ENCODE data around the gene GPR156. TPM values are rescaled to one million over a fixed set of nuclear protein-coding genes. Genes with fewer than 3 reads are reported as not detected.
"Not testable (repeated sequence)": the region's sequence is repeated elsewhere in the genome, so short reads cannot be mapped to it uniquely, and the experiment has no call there.

GPR156 gene
- polyA plus RNA-seq, 2 of the 4 experiments (the other 2 are of a cell fraction) = 0.43 to 0.68 TPM

- ATAC-seq (no peak), FAIRE-seq (no peak), DNase-seq (ENCODE audit: low read depth in 1 of 2, low spot score in 1 of 2) (no peak)
- H3K4me3 ChIP-seq = no peak overlapping the region
- H3K4me2 ChIP-seq = no peak overlapping the region
- ChIA-PET CTCF (interaction anchor here (1.3 to 2.9 kb wide), 4 partner anchors 10 to 333 kb away, joined by 3 to 10 read pairs (median 4); no protein-coding TSS in a partner anchor), POLR2A (no interaction called here)
- no peaks in the 10 kb centered on the region for H3K4me1 ChIP-seq
- TF ChIP-seq NR3C1 (IDR thresholded peaks at IDR 0.05) (no peak), KDM5A (IDR thresholded peaks at IDR 0.05) (no peak), SREBF2 (IDR thresholded peaks at IDR 0.05) (no peak), CEBPB (IDR thresholded peaks at IDR 0.05) (no peak)
- peaks cover 6% of the 10 kb centered on the region; the same call in 1 of the 3 replicates for H3K9me3 ChIP-seq
- H3K27ac ChIP-seq = no peak overlapping the region
- 56% methylated on average over 2 of the region's 2 CpGs for WGBS (ENCODE audit: missing lambda C conversion rate)
Measured at GRCh38 chr3:120227710-120228347, 57.2 kb downstream of the GPR156 start.

DNA sequence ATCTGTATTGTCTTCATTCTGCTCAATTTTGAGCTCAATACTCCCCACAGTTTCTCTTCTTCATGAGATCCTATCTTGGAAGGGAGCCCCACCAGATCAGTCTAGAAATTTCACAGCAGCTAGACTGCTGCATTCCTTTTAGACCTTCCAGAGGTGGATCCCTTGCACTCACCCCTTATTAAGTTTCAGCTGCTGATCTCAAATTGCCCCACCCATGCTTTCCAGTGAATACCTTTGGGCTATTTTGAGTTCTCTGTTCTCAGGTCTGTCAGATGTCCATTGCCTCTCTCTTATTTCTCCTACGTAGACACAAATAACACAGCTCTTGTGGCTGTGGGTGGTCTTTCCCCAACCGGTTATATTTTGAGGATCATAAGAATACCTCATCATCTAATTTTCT lies 60.8 kb downstream of the GPR156 start:
- TF ChIP-seq BHLHE40 (IDR thresholded peaks at IDR 0.05; ENCODE audit: low read depth, low read length) (no peak), TP53 (CRISPR knock-in tag; IDR thresholded peaks at IDR 0.05) (no peak), FOSL2 (IDR thresholded peaks at IDR 0.05) (no peak), FOSL2 (CRISPR knock-in tag; IDR thresholded peaks at IDR 0.05) (no peak), SREBF2 (IDR thresholded peaks at IDR 0.05) (no peak), MAFK (IDR thresholded peaks at IDR 0.05; ENCODE audit: partially characterized antibody) (no peak), HDAC2 (IDR thresholded peaks at IDR 0.05) (no peak), ZFP36 (IDR thresholded peaks at IDR 0.05; ENCODE audit: borderline replicate concordance, partially characterized antibody) (no peak), NPAS2 (CRISPR knock-in tag; IDR thresholded peaks at IDR 0.05; ENCODE audit: borderline replicate concordance) (no peak), CBX8 (IDR thresholded peaks at IDR 0.05) (no peak), NR3C1 (IDR thresholded peaks at IDR 0.05) (no peak), GATA3 (IDR thresholded peaks at IDR 0.05; ENCODE audit: borderline replicate concordance) (no peak), ZC3H11A (IDR thresholded peaks at IDR 0.05) (no peak), JUNB (IDR thresholded peaks at IDR 0.05) (no peak), KDM1A (IDR thresholded peaks at IDR 0.05; ENCODE audit: low read depth) (no peak)
- TF ChIP-seq, protein P1, sequence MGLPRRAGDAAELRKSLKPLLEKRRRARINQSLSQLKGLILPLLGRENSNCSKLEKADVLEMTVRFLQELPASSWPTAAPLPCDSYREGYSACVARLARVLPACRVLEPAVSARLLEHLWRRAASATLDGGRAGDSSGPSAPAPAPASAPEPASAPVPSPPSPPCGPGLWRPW (IDR thresholded peaks at IDR 0.05) = no peak
- Histone ChIP-seq H3K4me2 (no peak overlapping the region), H3K9me3 (no peaks in the 10 kb centered on the region), H3K27ac (no peak overlapping the region), H3K4me3 (no peak overlapping the region), H3K4me1 (no peaks in the 10 kb centered on the region)
- FAIRE-seq = no peak
- no peak for ATAC-seq
- WGBS (ENCODE audit: missing lambda C conversion rate) = 93% methylated on average over 2 of the region's 2 CpGs
- ChIA-PET POLR2A (no interaction called here), CTCF (no interaction called here)
- no peak for DNase-seq (ENCODE audit: low read depth in 1 of 2, low spot score in 1 of 2)

- ChIA-PET POLR2A (no interaction called here), CTCF (no interaction called here)
- Histone ChIP-seq H3K4me2 (no peak overlapping the region), H3K4me1 (peaks cover 11% of the 10 kb centered on the region; the same call in 1 of the 3 replicates), H3K9me3 (no peaks in the 10 kb centered on the region), H3K27ac (no peak overlapping the region), H3K4me3 (no peak overlapping the region)
- FAIRE-seq (no peak), ATAC-seq (no peak), DNase-seq (ENCODE audit: low read depth in 1 of 2, low spot score in 1 of 2) (no peak)
- TF ChIP-seq HDAC2 (IDR thresholded peaks at IDR 0.05) (no peak), RARB (CRISPR knock-in tag; IDR thresholded peaks at IDR 0.05) (no peak), EHMT2 (IDR thresholded peaks at IDR 0.05; ENCODE audit: low read depth) (no peak), EHF (CRISPR knock-in tag; IDR thresholded peaks at IDR 0.05) (no peak), ZFP36 (IDR thresholded peaks at IDR 0.05; ENCODE audit: borderline replicate concordance, partially characterized antibody) (no peak), FOSL2 (IDR thresholded peaks at IDR 0.05) (no peak), FOSL2 (CRISPR knock-in tag; IDR thresholded peaks at IDR 0.05) (no peak), FOXS1 (CRISPR knock-in tag; IDR thresholded peaks at IDR 0.05) (no peak), USF2 (IDR thresholded peaks at IDR 0.05) (no peak), FOSB (CRISPR knock-in tag; IDR thresholded peaks at IDR 0.05) (no peak), JUN (IDR thresholded peaks at IDR 0.05) (no peak), NR3C1 (IDR thresholded peaks at IDR 0.05) (no peak), POLR2AphosphoS2 (conservative IDR thresholded peaks at IDR 0.05; ENCODE audit: low read length) (no peak), TFCP2L1 (CRISPR knock-in tag; IDR thresholded peaks at IDR 0.05) (no peak), CHD4 (IDR thresholded peaks at IDR 0.05; ENCODE audit: borderline replicate concordance) (no peak), ZNF302 (CRISPR knock-in tag; IDR thresholded peaks at IDR 0.05) (no peak)
- TF ChIP-seq, protein P2, sequence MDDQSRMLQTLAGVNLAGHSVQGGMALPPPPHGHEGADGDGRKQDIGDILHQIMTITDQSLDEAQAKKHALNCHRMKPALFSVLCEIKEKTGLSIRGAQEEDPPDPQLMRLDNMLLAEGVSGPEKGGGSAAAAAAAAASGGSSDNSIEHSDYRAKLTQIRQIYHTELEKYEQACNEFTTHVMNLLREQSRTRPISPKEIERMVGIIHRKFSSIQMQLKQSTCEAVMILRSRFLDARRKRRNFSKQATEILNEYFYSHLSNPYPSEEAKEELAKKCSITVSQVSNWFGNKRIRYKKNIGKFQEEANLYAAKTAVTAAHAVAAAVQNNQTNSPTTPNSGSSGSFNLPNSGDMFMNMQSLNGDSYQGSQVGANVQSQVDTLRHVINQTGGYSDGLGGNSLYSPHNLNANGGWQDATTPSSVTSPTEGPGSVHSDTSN (IDR thresholded peaks at IDR 0.05) = no peak
- TF ChIP-seq, protein P1 (IDR thresholded peaks at IDR 0.05) = no peak
Measured at GRCh38 chr3:120218981-120219380, 66.0 kb downstream of the GPR156 start.

GRCh38 chr3:120216633-120217032 lies 68.4 kb downstream of the GPR156 start:
- WGBS (ENCODE audit: missing lambda C conversion rate) = 91% methylated on average over 1 of the region's 1 CpG
- POLR2A ChIA-PET; H3K9me3 ChIP-seq; DNase-seq (ENCODE audit: low read depth in 1 of 2, low spot score in 1 of 2); H3K4me3 ChIP-seq; ATAC-seq; H3K4me2 ChIP-seq; FAIRE-seq; H3K27ac ChIP-seq: not testable (repeated sequence)
- CTCF ChIA-PET = interaction anchor here (0.8 kb wide), 1 partner anchor 16 kb away, joined by 3 read pairs; no protein-coding TSS in a partner anchor
- peaks cover 11% of the 10 kb centered on the region; the same call in 1 of the 3 replicates for H3K4me1 ChIP-seq

Data from A549 (cell line).